Measurements from ENCODE around the gene UBR4.

Gene UBR4

DNA sequence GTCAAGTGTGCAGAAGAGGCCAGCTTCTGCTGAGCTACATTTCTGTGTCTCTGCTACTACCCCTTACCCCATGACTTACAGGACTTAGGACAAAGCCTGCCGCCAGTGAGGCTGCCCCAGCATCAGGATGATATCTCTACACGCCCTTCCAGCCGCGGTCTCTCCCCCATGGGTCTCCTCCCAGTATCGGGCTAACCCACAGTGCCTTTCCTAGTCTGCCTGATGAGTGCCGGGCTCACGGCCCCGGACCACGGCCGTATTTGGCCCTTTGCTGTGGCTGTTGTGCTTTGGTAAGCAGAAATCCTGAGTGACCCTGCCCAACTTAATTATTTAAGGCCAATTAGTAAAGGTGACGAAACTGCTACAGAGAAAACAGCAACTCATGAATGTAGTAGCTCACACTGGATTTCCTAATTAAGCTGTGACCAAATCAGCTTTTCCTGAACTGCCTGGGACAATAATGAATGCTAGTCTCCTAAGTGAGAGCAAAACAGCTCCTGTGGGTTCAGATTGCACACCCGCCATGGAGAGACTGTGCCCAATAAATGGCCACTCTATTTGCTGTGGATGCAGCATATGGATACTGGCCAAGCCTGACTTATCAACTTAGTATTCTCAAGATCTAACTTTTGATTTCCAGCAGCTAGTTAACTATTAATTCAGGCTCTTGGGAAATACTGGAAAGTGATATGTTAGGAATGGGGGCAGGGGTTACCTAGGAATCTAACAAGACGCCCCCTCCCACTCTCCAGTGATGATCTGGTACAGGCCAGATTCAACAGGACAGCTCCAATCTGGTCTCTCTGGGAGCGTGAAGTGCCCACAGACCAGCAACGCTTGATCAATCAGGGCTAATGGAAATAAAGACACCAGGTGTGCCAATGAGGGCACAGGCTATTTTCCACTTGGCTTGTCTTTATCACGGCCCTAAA lies 130.3 kb downstream of the UBR4 start:
- TF ChIP-seq TCF4 (CRISPR knock-in tag; IDR thresholded peaks at IDR 0.05; ENCODE audit: borderline replicate concordance) (no peak), ZFP30 (CRISPR knock-in tag; IDR thresholded peaks at IDR 0.05) (no peak), ARNTL (CRISPR knock-in tag; IDR thresholded peaks at IDR 0.05; ENCODE audit: borderline replicate concordance, low read depth) (no peak)
- TF ChIP-seq, protein P1, sequence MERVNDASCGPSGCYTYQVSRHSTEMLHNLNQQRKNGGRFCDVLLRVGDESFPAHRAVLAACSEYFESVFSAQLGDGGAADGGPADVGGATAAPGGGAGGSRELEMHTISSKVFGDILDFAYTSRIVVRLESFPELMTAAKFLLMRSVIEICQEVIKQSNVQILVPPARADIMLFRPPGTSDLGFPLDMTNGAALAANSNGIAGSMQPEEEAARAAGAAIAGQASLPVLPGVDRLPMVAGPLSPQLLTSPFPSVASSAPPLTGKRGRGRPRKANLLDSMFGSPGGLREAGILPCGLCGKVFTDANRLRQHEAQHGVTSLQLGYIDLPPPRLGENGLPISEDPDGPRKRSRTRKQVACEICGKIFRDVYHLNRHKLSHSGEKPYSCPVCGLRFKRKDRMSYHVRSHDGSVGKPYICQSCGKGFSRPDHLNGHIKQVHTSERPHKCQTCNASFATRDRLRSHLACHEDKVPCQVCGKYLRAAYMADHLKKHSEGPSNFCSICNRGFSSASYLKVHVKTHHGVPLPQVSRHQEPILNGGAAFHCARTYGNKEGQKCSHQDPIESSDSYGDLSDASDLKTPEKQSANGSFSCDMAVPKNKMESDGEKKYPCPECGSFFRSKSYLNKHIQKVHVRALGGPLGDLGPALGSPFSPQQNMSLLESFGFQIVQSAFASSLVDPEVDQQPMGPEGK (CRISPR knock-in tag; IDR thresholded peaks at IDR 0.05; ENCODE audit: borderline replicate concordance) = no peak
- ATAC-seq = no peak

DNA sequence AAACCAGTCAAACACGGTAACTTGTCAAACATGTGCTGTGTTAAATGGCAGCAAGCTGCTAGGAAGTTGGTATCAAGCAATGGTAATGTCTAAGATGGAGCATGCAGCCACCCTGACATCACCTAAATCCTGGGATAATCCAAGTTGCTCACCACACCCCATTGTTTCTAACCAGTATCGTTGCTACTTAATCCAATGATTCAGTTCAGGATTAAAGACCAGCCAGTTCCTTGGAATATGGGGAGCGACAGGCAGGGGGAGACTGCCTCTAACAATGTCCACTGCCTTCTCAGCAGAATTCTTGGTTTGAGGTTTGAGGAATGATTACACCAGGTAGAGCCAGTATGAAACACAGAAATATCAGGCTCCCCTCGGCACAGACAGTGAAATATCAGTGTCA lies 131.5 kb downstream of the UBR4 start:
- no peak for ATAC-seq
- TF ChIP-seq, protein P2, sequence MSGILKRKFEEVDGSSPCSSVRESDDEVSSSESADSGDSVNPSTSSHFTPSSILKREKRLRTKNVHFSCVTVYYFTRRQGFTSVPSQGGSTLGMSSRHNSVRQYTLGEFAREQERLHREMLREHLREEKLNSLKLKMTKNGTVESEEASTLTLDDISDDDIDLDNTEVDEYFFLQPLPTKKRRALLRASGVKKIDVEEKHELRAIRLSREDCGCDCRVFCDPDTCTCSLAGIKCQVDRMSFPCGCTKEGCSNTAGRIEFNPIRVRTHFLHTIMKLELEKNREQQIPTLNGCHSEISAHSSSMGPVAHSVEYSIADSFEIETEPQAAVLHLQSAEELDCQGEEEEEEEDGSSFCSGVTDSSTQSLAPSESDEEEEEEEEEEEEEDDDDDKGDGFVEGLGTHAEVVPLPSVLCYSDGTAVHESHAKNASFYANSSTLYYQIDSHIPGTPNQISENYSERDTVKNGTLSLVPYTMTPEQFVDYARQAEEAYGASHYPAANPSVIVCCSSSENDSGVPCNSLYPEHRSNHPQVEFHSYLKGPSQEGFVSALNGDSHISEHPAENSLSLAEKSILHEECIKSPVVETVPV (CRISPR knock-in tag; IDR thresholded peaks at IDR 0.05) = no peak
- no peak for TF ChIP-seq BACH2 (CRISPR knock-in tag; IDR thresholded peaks at IDR 0.05; ENCODE audit: borderline replicate concordance)
- TF ChIP-seq, protein P3, sequence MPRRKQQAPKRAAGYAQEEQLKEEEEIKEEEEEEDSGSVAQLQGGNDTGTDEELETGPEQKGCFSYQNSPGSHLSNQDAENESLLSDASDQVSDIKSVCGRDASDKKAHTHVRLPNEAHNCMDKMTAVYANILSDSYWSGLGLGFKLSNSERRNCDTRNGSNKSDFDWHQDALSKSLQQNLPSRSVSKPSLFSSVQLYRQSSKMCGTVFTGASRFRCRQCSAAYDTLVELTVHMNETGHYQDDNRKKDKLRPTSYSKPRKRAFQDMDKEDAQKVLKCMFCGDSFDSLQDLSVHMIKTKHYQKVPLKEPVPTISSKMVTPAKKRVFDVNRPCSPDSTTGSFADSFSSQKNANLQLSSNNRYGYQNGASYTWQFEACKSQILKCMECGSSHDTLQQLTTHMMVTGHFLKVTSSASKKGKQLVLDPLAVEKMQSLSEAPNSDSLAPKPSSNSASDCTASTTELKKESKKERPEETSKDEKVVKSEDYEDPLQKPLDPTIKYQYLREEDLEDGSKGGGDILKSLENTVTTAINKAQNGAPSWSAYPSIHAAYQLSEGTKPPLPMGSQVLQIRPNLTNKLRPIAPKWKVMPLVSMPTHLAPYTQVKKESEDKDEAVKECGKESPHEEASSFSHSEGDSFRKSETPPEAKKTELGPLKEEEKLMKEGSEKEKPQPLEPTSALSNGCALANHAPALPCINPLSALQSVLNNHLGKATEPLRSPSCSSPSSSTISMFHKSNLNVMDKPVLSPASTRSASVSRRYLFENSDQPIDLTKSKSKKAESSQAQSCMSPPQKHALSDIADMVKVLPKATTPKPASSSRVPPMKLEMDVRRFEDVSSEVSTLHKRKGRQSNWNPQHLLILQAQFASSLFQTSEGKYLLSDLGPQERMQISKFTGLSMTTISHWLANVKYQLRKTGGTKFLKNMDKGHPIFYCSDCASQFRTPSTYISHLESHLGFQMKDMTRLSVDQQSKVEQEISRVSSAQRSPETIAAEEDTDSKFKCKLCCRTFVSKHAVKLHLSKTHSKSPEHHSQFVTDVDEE (CRISPR knock-in tag; IDR thresholded peaks at IDR 0.05) = no peak

DNA sequence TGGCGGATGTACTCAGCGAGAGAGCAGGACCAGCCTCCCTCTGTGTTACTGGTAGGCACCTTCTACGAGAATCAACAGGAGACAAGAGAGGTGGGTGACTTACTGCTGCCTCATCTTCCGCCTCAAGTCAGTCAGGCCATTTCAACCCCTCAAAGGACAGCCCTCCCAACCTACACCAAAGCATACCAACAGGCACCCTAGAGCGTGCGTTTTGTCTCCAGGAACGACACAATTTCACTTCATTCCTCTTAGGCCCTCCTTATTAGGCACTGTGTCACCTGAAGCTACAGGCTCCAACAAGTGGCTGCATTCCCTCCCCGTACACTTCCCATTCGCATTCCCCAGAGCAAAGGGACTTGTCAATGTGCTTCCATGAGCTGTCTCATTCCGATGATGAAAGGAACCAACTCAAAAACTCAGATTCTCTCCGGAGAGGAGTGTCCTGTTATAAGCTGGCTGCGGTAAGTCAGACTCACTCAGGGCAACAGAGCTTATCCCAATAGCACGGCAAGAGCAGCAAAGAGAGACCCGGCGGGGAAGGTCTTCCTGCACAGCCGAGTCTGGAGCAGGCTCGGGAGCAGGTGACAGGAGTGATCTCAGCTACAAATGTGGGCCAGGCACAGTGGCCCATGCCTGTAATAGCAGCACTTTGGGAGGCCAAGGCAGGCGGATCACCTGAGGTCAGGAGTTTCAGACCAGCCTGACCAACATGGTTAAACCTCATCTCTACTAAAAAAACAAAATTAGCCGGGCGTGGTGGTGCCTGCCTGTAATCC lies 133.0 kb downstream of the UBR4 start:
- no peak for TF ChIP-seq ZNF70 (CRISPR knock-in tag; IDR thresholded peaks at IDR 0.05)
- TF ChIP-seq TOX (CRISPR knock-in tag; IDR thresholded peaks at IDR 0.05; ENCODE audit: borderline replicate concordance) = no peak
- TF ChIP-seq ZFP30 (CRISPR knock-in tag; IDR thresholded peaks at IDR 0.05) = no peak
- TF ChIP-seq RARB (CRISPR knock-in tag; IDR thresholded peaks at IDR 0.05) = no peak
- no peak for TF ChIP-seq OSR1 (CRISPR knock-in tag; IDR thresholded peaks at IDR 0.05)
- no peak for TF ChIP-seq ZNF8 (CRISPR knock-in tag; IDR thresholded peaks at IDR 0.05)
- ATAC-seq = no peak

DNA sequence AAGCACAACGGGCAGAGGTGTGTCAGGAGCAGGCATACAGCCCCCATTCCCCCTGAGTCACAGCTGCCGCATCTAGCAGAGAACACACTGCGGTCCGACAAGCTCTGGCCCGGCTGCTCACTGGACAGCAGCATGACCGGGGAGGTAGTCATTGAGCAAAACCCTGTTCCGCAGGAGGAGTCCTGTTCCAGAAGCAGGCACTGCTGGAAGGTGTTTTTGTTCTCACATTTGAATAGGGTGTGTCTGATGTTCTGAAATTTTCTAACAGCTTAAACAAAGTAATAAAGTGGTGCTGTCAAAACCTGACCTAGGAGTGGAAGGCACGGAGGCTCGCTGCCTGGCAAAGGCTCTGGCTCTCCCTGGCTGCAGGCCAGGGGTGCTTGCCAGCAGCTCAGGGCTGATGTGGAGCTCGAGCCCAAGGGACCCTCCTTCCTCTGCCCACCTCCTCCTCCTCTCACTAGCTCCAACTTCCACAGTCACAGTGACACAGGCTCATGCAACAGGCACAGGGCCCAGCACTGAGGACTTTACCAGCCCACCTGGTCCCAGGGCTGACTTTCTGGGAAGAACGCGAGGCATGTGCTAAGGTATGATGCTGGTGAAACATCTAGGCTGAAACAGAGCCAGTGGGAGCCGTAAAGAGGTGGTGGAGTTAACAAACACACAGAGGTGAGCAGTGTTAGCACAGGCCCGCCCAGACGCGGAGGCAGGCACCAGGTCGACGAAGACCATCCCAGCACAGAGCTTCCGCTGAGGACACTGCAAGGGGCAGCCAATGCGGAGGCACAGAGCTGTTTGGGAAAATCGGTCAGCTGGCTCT lies 135.0 kb downstream of the UBR4 start:
- no peak for ATAC-seq
- TF ChIP-seq ZFP30 (CRISPR knock-in tag; IDR thresholded peaks at IDR 0.05) = no peak
- no peak for TF ChIP-seq RARB (CRISPR knock-in tag; IDR thresholded peaks at IDR 0.05)
- no peak for TF ChIP-seq TCF4 (CRISPR knock-in tag; IDR thresholded peaks at IDR 0.05; ENCODE audit: borderline replicate concordance)
- no peak for TF ChIP-seq ZC3H10 (CRISPR knock-in tag; IDR thresholded peaks at IDR 0.05)
- no peak for TF ChIP-seq ZNF565 (CRISPR knock-in tag; conservative IDR thresholded peaks at IDR 0.05; ENCODE audit: low read depth)
- no peak for TF ChIP-seq ZFP3 (CRISPR knock-in tag; IDR thresholded peaks at IDR 0.05)
- TF ChIP-seq ZNF8 (CRISPR knock-in tag; IDR thresholded peaks at IDR 0.05) = no peak
- TF ChIP-seq, protein P3 (CRISPR knock-in tag; IDR thresholded peaks at IDR 0.05) = no peak
- no peak for TF ChIP-seq OSR1 (CRISPR knock-in tag; IDR thresholded peaks at IDR 0.05)
- no peak for TF ChIP-seq CSDC2 (CRISPR knock-in tag; IDR thresholded peaks at IDR 0.05)
- TF ChIP-seq ARNTL (CRISPR knock-in tag; IDR thresholded peaks at IDR 0.05; ENCODE audit: borderline replicate concordance, low read depth) = no peak
- TF ChIP-seq ESRRG (CRISPR knock-in tag; IDR thresholded peaks at IDR 0.05) = no peak
- TF ChIP-seq TOX (CRISPR knock-in tag; IDR thresholded peaks at IDR 0.05; ENCODE audit: borderline replicate concordance) = no peak
- TF ChIP-seq, protein P4, sequence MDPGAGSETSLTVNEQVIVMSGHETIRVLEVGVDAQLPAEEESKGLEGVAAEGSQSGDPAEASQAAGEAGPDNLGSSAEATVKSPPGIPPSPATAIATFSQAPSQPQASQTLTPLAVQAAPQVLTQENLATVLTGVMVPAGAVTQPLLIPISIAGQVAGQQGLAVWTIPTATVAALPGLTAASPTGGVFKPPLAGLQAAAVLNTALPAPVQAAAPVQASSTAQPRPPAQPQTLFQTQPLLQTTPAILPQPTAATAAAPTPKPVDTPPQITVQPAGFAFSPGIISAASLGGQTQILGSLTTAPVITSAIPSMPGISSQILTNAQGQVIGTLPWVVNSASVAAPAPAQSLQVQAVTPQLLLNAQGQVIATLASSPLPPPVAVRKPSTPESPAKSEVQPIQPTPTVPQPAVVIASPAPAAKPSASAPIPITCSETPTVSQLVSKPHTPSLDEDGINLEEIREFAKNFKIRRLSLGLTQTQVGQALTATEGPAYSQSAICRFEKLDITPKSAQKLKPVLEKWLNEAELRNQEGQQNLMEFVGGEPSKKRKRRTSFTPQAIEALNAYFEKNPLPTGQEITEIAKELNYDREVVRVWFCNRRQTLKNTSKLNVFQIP (CRISPR knock-in tag; IDR thresholded peaks at IDR 0.05; ENCODE audit: borderline replicate concordance, low read depth) = no peak
- TF ChIP-seq, protein P2 (CRISPR knock-in tag; IDR thresholded peaks at IDR 0.05) = no peak
- no peak for TF ChIP-seq SNAI2 (CRISPR knock-in tag; IDR thresholded peaks at IDR 0.05)
